ENCODE data around the gene GOLGA8A. TPM values are rescaled to one million over a fixed set of nuclear protein-coding genes. Genes with fewer than 3 reads are reported as not detected.

Gene GOLGA8A
- 35.0 TPM for total RNA-seq

- Histone ChIP-seq H3K27me3 (no peaks in the 10 kb centered on the region), H3K9me3 (no peaks in the 10 kb centered on the region), H3K27ac (peak within 1 kb of the TSS; percentile 34 to 70), H3K36me3 (no peaks in the 10 kb centered on the region), H3K4me1 (no peaks in the 10 kb centered on the region), H3K4me3 (peak within 1 kb of the TSS; percentile 54 to 97)
- intact Hi-C loops (cut with DNase I) = no loop called here
- TF ChIP-seq CTCF (IDR thresholded peaks at IDR 0.05) = no peak
- no peak for DNase-seq (ENCODE audit: low spot score in 2 of 2)
Measured at GRCh38 chr15:34437687-34438086, at the start of gene GOLGA8A. GOLGA8A (minus strand) TSS chr15:34437808; CDS start chr15:34389691, 48,117 bp downstream.

GRCh38 chr15:34483644-34484043 is 46.0 kb upstream of the GOLGA8A start:
- no peaks in the 10 kb centered on the region for H3K9me3 ChIP-seq
- no peak for DNase-seq (ENCODE audit: low spot score in 2 of 2)
- H3K4me3 ChIP-seq = no peak overlapping the region

GRCh38 chr15:34481370-34481769 is 43.8 kb upstream of the GOLGA8A start:
- Histone ChIP-seq H3K27ac (no peak overlapping the region), H3K27me3 (no peaks in the 10 kb centered on the region), H3K4me3 (no peak overlapping the region), H3K36me3 (no peaks in the 10 kb centered on the region), H3K9me3 (no peaks in the 10 kb centered on the region), H3K4me1 (no peaks in the 10 kb centered on the region)
- DNase-seq (ENCODE audit: low spot score in 2 of 2) = no peak
- intact Hi-C loops (cut with DNase I) = no loop called here
- no peak for TF ChIP-seq CTCF (IDR thresholded peaks at IDR 0.05)

More at GRCh38 chr15:34483644-34484043, 46.0 kb upstream of the GOLGA8A start:
- H3K36me3 ChIP-seq = no peaks in the 10 kb centered on the region
- intact Hi-C loops (cut with DNase I) = no loop called here
- H3K27ac ChIP-seq = no peak overlapping the region
- no peak for TF ChIP-seq CTCF (IDR thresholded peaks at IDR 0.05)
- H3K4me1 ChIP-seq = no peaks in the 10 kb centered on the region
- H3K27me3 ChIP-seq = no peaks in the 10 kb centered on the region

GRCh38 chr15:34473840-34474239 is 36.2 kb upstream of the GOLGA8A start:
- Histone ChIP-seq H3K36me3 (no peaks in the 10 kb centered on the region), H3K4me1 (no peaks in the 10 kb centered on the region), H3K27me3 (no peaks in the 10 kb centered on the region), H3K9me3 (no peaks in the 10 kb centered on the region), H3K4me3 (no peak overlapping the region), H3K27ac (no peak overlapping the region)
- TF ChIP-seq CTCF (IDR thresholded peaks at IDR 0.05) = no peak
- intact Hi-C loops (cut with DNase I) = no loop called here
- DNase-seq (ENCODE audit: low spot score in 2 of 2) = no peak

- H3K4me1 ChIP-seq = no peaks in the 10 kb centered on the region
- TF ChIP-seq CTCF (IDR thresholded peaks at IDR 0.05) = no peak
- no peak overlapping the region for H3K27ac ChIP-seq
- H3K36me3 ChIP-seq = no peaks in the 10 kb centered on the region
- H3K9me3 ChIP-seq = no peaks in the 10 kb centered on the region
- intact Hi-C loops (cut with DNase I) = no loop called here
- DNase-seq (ENCODE audit: low spot score in 2 of 2) = no peak
- H3K27me3 ChIP-seq = no peaks in the 10 kb centered on the region
- H3K4me3 ChIP-seq = no peak overlapping the region
Measured at GRCh38 chr15:34472947-34473346, 35.3 kb upstream of the GOLGA8A start.

GRCh38 chr15:34470892-34471291 is 33.3 kb upstream of the GOLGA8A start:
- H3K4me3 ChIP-seq = no peak overlapping the region
- intact Hi-C loops (cut with DNase I) = no loop called here
- DNase-seq (ENCODE audit: low spot score in 2 of 2) = no peak
- H3K36me3 ChIP-seq = no peaks in the 10 kb centered on the region
- H3K9me3 ChIP-seq = no peaks in the 10 kb centered on the region
- TF ChIP-seq CTCF (IDR thresholded peaks at IDR 0.05) = no peak
- no peaks in the 10 kb centered on the region for H3K4me1 ChIP-seq
- H3K27me3 ChIP-seq = no peaks in the 10 kb centered on the region
- H3K27ac ChIP-seq = no peak overlapping the region

All from ascending aorta (tissue), 2 donors.